GM18870 (cell line): ENCODE measurements around the gene SPATA1.
A peak's percentile ranks its signal among the peaks of the same experiment; 100 is the strongest.

ENCODE experiments used
- ATAC-seq: cut with Tn5 transposase; IDR thresholded peaks from one replicate; pipeline ENCODE4 v1.9.1; 2021; ENCODE audit warnings: moderate library complexity; ENCODE audit not compliant: unreplicated experiment

SPATA1 gene, protein sequence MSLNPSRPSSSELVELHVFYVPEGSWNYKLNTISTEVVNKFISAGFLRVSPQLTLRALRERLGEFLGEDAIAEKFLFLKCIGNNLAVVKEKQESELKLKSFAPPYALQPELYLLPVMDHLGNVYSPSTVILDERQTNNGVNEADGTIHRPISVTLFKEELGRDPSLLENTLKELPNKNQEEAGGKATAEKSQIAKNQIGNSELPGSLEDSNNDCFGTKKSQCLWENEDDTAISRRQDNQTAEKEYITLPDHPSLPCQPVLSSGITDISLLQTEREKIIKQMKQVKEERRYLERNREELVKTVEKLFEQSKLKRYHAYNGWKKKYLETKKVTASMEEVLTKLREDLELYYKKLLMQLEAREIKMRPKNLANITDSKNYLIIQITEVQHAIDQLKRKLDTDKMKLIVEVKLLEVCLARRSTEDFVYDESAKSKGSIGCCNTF

DNA sequence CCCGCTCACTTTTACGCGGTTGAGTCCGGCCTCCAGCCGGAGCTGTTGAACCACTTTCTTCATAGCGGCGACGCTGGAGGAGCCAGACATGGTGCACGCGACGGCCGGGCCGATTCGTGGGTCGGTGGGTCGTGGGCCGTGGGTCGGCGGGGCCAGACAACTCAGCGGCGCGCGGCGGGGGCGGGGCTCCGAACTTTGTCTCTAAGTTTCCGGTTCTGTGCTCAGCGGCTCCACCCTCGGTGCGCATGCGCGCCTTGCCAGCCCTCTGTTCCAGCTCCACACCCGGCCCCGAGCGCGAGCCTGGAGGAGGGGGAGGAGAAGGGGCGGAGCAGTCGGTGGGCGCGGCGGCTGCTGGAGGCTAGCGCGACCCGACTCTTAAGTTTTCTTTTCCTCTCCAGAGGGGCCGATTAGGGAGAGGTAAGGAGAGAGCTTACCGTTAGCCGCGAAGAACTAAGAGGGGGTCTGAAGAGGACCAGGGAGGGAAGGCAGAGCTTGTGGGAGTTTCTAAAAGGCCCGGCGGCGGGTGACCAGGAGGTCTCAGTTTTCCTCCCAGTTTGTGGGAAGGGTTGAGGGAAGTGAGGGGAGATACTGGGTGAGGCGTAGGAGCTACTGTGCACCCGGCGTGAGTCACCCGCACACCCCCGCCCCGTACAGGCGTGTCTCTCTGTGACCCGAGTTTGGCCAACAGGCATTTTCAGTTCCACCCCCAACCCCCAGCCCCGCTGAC lies at the start of gene SPATA1, which contains the start of gene GNG5:
TSS of gene SPATA1 (plus strand) at position 385 of the 727 bp plus-strand sequence. CDS start 9,974 bp downstream, outside the sequence.
TSS of gene GNG5 (minus strand) at position 580 of the 727 bp plus-strand sequence. CDS start at position 90, 490 bp downstream.
- ATAC-seq: peak; percentile 72

DNA sequence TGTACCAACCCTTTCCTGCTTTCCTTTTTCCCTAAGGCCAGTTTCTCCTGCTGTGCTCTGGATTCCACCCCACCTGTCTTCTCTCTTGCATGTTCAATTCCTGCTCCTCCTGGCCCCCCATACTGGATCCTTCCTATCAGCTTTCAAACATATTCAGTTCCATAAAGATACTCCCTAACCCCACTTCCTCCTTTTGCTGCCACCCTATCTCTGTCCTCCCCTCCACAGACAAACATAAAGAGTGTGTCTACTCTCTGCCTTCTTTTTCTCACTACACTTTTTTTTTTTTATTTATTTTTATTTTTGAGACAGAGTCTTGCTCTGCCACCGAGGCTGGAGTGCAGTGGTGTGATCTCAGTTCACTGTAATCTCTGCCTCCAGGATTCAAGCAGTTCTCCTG lies 44.1 kb upstream of the SPATA1 start:
- ATAC-seq: no peak

DNA sequence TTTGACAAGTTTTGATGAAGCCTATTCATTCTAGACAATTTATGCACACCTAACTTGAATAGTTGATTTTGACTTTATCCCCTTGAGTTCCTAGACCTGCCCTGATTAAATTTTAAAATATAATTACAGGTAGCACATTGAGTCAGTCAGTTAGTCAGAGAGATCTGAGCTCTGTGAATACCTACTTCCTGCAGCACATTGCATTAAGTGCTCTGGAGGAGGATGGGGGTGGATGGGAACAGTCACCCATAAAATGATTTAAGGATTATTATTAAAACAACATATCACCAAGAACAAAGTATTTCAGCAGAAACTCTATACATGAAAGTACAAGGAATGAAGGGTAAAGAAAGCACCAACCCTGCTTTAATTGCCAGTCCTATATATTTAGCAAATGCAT lies 38.9 kb upstream of the SPATA1 start:
- ATAC-seq: no peak

DNA sequence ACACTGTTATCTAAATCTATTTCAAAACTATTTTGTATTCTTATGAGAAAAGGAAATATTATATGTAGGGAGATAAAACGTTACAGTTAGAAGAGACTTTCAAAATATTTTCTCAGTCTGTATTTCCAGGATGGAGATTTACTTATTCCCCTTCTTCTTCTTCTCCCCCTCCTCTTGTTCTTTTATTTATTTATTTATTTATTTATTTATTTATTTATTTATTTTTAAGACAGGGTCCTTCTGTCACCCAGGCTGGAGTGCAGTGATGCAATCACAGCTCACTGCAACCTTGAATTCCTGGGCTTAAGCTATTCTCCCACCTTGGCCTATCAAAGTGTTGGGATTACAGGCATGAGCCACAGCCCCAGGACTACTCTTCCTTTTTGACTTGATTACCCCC lies 30.0 kb upstream of the SPATA1 start:
- ATAC-seq: no peak

DNA sequence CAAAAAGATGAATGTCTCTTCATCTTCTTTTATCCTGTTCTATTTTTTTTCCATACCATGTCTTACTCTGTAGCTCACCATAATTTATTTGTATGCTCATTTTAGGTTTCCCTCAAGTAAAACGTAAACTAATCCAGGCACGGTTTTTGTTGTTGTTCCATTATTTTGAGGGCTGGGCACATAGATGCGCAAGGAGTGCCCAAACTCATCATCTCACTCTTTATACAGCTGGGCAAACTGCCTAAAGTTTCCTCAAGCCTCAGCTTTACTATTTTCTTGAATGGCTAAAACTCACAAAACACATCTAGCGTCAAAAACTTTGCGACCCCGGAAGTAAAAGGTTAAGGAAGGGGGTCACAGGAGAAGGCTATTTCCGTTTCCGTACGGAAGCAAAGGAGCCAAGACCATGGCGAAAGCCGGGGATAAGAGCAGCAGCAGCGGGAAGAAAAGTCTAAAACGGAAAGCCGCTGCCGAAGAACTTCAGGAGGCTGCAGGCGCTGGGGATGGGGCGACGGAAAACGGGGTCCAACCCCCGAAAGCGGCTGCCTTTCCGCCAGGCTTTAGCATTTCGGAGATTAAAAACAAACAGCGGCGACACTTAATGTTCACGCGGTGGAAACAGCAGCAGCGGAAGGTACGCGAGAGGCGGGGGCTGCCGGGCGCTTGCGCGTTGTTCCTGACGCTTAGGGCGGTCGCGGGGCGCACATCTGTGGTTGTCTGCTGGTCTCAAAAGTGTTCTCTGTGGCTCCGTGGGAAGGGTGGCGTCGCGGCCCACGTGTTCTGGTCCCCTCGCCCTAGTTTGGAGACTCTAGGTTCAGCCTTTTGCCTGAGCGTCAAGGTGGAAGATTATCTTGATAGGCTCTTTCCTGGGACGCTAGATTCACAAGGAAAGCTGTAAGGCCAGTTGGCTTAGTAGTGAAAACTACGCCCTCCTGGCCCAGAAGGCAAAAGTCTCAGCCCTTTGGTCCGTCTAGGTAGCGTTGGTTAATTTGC lies 27.0 kb upstream of the SPATA1 start, which contains the start of gene RPF1:
TSS of gene RPF1 (plus strand) at position 391 of the 993 bp plus-strand sequence. CDS start at position 407, 16 bp downstream.
- ATAC-seq: peak; percentile 92

DNA sequence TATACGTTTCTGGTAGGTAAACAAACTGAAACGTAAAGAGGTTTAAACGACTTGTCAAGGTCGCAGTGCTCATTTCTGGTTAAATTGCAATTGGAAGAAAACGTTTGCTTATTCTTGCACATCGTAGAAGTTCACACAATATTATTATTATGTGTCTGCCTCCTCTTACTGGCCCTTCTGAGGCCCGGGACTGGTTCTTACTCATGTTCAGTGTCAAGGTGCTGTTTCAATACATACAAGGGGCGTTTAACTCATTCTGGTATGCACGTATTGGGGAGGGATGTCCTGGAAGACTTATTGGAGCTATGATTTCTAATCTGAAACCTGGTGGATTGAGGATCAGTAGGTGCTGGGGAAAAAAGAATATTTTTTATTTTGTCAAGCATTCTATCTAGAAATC lies 26.2 kb upstream of the SPATA1 start:
- no peak for ATAC-seq

DNA sequence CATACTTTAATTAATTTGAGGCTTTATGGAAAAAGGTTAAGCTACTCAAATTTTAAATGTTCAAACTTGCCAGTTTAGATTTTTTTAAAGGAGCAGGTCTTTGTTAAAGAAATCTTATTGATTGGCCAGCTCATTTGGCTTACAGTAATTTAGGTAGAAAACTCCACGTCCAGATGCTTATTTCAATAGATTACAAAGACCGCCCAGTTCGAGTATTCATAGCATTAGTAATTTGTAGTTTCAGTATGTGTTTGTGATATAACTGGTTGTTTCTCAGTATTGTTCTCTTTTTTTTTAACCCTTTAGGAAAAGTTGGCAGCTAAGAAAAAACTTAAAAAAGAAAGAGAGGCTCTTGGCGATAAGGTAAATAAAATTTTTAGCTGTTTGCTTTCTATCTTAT lies 25.5 kb upstream of the SPATA1 start:
- no peak for ATAC-seq

DNA sequence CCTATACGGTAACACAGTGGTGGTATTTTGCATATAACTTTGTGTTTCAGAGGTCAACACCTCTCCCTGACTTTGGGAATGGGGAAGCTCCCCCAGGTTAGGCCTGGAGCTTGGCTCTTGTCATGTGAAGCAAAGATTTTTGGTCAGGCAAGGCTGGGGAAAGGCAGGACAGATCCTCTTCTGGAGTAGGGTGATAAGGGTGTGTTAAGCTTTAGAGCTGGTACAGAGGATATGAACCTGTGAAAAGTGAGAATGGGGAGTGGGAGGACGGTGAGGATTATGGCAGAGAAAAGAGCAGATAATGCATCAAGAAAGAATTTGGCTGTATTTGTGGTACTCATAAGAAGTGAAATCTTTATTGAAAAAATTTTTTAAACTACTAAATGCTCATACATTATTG lies 24.9 kb upstream of the SPATA1 start:
- ATAC-seq: no peak

DNA sequence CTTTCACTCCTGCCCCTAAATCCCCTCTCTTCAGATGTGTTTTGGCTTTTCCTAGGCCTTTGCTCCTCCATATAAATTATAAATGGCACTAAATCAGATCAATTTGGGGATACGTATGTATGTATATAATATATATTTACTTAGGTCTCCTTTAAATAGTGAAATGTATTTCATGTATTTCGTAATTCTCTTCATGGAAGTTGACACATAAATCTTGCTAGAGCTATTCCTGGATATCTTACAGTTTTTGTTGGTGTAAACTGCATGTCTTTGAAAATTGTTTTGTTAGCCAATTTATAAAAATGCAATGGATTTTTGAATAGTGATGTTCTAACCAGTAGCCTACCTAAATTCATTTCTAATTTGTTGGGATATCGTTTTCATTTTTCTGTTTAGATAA lies 18.1 kb upstream of the SPATA1 start:
- ATAC-seq: no peak

DNA sequence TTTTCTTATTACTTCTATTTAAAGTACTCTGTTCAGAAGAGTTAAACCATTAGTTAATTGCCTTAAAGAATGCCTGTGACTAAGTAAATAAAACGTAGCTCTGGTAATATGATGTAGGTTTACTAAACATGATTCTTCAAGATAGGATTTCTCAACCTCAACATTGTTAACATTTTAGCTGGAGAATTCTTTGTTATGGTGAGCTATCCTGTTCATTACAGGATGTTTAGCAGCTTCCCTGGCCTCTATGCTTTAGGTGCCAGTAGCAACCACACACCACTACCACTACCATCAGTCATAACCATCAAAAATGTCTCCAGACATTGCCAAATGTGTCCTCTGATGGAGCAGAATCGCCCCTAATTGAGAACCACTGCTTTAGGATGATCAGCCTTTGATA lies 16.4 kb upstream of the SPATA1 start:
- ATAC-seq: no peak

DNA sequence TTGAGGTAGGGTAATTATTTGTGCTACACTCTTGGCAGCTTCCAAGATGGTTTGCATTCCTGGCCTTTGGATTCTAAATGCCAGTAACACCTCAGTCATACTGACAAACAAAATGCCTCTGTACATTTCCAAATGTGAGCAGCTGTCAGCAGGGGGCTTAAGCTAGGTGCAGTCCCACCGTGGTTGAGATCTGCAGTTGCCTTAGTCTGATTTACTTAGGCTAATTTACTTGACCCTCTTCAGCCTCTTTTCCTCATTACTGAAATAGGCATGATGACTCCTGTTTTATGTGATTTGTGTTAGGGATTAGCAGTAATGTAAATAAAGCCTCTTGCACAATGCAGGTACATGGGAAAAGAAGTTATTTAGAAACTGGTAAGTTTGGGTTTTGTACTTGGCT lies 13.5 kb upstream of the SPATA1 start:
- no peak for ATAC-seq

DNA sequence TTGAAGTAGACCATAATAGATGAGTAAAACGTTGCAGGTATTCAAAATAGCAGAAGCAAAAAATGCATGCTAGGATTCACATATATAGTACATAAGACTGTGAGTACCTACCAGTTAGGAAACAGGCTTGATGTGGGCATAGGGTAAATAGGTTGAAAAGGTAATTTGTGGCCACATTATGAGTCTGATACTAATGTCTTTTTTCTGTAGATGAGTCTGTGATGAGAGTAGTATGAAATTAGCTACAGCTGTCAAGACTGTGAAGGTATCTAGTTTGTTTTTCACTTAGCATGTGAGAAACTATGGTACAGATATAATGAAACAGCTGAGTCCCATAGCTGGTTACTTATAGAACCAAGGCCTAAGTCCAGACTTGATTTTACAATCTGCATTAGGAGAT lies 12.4 kb upstream of the SPATA1 start:
- no peak for ATAC-seq

DNA sequence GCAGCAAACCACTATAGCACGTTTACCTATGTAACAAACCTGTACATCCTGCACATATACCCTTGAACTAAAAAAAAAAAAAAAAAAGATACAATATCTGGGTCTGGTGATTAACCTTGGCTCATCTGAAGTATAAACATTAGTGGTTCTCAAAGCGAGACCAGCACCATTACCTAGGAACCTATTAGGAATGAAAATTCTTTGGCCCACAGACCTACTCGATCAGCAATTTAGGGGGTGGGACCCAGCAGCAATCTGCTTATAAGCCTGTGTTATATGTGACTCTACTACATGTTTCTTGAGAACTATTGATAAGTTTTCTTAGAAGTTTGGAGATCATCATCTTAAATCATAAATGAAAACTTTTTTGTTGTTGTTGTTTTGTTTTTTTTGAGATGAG lies 9.7 kb upstream of the SPATA1 start:
- ATAC-seq: no peak

DNA sequence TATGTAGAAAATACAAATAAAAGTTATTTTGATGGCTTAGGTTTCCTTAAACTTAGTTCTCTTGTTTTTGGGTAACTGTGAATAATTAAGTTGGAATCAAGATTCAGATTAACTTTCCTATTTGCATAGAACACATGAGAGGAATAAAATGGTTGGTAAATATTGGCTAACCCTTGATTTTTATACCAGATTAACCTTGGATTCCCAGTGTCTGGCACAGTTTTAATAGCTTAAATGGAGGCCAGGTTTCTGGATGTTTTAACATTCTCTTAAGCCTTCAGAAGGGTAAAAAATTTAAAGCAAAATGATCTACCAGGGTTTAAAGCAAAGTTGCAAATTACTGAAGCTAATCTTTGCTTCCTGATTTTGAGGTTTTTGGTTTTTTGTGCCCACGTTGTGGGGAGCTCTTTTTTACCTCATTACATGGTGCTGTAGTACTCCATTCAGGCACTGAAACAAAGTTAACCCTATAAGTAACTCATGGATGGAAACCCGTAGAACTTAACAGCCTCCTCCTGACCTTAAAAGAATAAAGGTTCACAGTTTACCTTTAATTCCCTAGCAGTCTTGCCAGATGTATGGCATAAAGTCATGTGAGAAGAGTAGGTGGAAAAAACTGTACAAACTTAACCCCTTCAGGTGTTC lies 8.4 kb upstream of the SPATA1 start:
- ATAC-seq: no peak

DNA sequence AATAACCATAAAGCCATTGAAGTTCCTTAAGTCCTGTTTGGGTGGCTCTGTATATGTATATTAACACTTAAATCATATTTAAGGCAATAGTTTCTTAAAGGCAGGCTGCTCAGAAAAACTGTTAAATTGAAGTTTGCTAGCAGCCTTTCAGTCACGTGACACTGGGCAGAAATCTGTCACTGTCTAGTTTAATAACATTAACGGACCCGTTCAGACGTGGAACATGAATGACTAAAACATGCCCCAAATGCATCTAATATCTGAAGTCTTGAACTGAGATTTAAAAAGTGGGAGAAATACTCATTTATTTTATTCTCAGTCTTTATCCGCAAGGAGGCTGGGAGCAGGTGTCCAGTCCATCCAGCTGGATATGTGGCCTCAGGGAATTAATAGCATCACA lies 3.3 kb upstream of the SPATA1 start:
- ATAC-seq: no peak

DNA sequence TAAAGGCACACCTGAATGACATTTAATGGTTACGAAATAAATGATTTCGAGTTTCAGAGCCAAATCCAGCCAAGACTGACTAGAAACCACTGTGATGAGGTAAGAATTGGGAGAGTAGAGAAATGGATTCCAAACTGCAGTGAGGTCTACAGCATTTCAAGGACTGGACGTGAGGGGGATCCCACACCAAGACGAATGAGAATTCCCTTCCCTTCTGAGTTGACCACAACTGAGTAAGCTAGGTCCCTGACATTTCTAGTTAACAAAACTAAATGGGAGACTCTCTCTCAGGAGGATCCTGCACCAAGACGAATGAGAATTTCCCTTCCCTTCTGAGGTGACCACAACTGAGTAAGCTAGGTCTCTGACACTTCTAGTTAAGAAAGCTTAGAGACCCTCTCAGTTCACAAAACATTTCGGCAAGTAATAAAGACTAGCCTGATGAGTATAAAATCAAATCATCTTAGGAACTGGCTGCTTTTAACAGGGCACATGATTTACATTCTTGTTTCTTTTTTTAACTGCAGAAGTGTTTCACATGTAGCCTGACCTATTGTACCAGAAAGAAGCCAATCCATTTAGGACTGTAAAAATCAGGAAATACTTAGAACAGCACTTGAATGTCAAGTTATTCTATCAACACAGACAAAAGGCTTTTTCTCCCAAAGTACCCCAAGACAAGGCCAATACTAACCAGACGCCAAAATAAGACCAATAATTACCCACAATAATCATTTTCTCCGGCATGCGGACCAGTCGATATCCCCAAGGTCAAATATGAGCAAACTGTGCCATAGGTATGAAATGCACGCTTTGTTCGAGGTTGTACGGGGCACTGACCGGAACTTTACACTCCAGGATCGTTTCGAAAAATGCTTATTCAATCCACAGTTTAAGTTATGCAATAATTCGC lies 1.4 kb upstream of the SPATA1 start:
- ATAC-seq: no peak

DNA sequence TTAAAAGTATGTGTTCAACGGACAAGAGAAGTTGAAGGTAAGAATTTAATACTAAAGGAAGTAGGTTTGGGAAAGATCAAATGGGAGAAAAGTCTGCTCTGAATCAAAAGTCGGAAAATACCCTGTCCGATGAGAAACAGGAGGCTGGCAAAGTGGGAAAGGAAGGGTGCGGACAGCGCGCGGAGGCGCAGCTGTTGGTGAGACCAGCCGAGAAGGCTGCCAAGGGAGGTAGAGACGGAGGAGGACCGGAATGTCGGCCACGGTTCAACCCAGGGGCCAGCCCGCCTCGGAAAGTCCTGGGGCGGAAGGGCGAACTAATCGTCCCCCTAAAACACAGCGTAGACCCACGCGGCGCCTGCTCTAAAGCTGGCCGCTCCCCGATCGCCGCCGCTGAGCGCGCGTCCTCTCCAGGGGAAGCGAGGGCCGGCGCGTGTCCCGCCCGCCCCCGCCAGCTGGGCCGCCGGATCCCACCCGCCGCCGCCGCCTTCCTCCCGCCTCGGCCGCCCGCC lies 639 bp upstream of the SPATA1 start:
- peak; percentile 20 for ATAC-seq

DNA sequence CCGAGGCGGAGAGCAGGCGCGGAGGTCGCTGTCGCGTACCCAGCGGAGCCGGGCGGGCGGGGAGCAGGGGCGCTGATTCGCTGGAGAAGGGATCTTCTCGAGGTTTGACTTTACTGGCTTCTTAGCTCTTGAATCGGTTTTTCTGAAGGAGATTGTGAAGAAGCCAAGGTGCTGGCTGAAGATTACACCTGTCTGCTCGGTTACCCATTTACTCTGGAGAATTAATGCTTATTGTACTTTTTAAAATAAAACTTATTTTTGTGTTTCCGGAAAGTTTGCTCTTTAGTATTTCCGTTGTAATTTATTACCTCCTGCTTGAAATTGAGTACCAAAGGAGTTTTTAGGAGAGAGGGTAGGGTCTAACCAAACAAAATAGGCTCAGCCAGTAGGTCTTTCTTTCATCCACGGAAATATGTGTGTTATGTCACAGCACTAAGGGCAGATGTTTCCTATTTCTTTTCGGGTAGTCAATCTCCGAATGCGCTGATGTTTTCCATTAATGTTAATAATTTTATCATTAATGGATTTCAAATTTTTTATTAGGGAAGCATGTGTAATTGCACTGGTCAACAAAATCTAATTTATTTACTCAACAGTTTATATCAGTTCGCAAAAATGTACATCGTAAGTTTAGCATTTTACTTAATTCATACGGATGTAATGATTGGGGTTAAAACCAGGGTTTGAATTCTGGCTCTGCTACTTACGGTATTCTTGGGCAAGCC lies 705 bp downstream of the SPATA1 start:
- ATAC-seq: no peak
